Ecto neural progenitor cell (in vitro differentiated cells): Measurements from ENCODE around the gene ATP4B.

Experiments used
- DNase-seq: peaks from one replicate; pipeline ENCODE4 v3.0.0-alpha.2; 2018; ENCODE audit warnings: low spot score

ATP4B gene

GRCh38 chr13:113605866-113606438, 52.0 kb downstream of the ATP4B start:
- DNase-seq = no peak

GRCh38 chr13:113605461-113605860, 52.5 kb downstream of the ATP4B start:
- DNase-seq = no peak

- DNase-seq = no peak
Measured at GRCh38 chr13:113604186-113604585, 53.8 kb downstream of the ATP4B start.

DNA sequence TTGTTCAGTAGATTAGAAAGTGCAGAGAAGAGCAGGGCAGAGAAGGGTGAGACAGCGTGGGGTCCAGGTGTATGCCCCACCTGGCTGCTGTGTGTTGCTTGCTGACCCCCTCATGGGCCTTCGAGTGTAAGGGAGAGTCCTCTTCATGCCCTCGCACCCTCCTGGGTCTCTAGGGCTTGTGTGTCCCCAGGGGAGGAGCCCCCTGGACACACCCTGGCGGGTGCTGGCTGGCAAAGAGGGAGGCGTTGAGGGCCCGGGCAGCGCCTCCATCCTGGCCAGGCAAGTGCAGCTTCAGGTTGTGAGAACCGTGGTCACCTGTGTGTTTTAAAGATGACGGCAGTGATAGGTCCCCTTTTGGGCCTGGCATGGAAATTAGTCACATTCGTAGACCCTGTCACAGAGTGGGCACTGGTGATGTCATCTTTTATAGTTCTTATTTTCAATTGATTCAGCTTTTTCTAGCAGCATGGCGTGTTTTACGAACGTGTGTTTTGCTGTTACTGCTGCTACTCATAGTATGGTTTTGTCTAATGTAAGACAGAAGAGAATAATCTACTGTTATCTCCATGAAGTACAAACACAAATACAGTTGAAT, 54.8 kb downstream of the ATP4B start:
- DNase-seq = no peak

DNA sequence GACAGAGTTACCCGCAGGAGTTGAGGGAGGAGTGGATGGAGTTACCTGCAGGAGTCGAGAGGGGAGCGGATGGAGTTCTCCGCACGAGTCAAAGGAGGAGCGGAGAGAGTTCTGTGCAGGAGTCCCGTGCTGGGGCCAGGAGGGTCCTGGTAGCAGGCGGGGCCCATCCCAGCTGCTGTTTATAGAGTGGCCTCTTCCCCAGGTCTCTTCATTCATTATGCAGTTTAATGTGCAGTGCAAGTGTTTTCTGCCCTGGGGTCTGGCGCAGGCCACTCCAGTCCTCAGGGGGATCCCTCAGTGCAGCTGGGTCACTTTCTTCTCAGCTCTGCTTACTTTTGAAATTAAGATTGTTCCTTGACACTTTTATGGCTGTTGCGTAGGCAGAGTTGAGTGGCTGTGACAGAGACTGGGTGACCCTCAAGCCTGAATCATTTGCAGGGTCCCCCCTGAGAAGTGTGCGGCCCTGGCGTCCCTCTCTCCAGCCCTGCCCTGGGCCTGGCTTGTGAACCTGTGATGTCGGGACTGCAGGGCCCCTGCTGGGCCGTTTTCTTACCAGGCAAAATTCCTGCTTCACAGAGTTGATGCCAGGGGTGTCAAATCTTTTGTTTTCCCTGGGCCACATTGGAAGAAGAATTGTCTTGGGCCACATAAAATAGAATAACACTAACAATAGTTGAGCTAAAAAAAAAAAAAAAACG, 55.6 kb downstream of the ATP4B start:
- DNase-seq = no peak

DNA sequence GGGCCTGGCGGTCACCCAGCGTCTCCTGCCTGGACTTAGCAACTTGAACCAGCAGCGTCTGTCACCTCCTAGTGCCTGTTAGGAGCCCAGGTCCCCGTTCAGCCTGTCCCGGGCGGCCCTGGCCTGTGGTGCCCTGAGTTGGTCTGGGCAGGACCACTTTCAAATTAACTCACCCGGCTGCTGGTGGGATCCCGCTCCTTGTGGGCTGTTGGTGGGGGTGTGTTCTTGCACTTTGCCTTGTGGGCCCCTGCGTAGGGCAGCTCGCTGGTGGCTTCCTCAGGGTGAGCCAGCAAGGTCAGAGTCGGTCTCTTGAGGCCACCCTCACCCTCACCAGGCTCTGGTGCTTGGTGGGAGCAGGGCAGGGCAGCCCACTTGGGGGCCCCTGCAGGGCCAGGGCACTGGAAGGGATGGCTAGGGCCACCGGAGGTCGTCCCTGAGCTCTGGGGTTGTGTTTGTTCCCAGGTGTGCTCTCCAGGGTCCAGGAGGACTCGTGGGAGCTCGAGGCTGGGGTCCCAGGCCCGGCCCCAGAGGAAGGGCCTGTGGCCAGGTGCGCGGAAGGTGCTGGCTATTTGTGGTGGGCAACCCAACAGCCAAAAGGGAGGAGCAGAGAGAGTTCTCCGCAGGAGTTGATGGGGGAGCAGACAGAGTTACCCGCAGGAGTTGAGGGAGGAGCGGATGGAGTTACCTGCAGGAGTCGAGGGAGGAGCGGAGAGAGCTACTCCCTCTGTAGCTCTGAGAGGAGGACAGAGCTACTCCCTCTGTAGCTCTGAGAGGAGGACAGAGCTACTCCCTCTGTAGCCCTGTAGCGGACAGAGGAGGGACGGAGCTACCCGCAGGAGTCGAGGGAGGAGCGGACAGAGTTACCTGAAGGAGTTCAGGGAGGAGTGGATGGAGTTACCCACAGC, 56.6 kb downstream of the ATP4B start:
- no peak for DNase-seq

DNA sequence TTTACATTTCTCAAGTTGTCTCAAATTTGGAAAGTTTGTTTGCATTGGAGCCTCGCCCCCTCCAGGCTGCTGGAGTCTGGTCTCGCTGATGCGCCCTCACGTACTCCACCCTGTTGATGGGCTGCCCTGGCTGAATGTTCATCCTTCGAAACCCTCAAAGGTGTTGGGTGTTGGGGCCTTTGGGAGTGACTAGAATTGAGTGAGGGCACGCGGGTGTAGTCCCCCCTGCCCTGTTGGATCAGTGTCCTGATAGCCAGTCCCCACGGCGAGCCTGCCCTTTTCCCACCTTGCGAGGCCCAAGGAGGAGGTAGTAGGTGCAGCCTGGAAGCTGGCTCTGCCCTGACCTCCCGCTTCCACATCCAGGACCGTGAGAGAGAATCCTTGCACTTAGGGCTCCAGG, 58.6 kb downstream of the ATP4B start:
- no peak for DNase-seq
